ENCODE measurements around the gene NOP58. TPM values are rescaled to one million over a fixed set of nuclear protein-coding genes. Genes with fewer than 3 reads are reported as not detected.
"Not testable (repeated sequence)": the region's sequence is repeated elsewhere in the genome, so short reads cannot be mapped to it uniquely, and the experiment has no call there.

NOP58 gene
- total and polyA plus RNA-seq, 2 donors from 2014 or later: 38.6 to 57.1 TPM

GRCh38 chr2:202270487-202270886, 4.9 kb downstream of the NOP58 start:
- H3K4me1 ChIP-seq (ENCODE audit: control insufficient read depth in 2 of 3, insufficient read depth in 2 of 3, low read depth in 1 of 3, low read length in 3 of 3): peaks cover 0 to 11% (median 2%) of the 10 kb centered on the region in 3 donors
- no peak for FAIRE-seq
- H3K4me3 ChIP-seq (ENCODE audit: low read length in 3 of 3): no peak overlapping the region
- no peaks in the 10 kb centered on the region for H3K9me3 ChIP-seq (ENCODE audit: control insufficient read depth in 2 of 3, insufficient read depth in 1 of 3, low read length in 3 of 3)
- H3K9ac ChIP-seq (ENCODE audit: low read length in 3 of 3): no peak overlapping the region
- intact Hi-C loops (cut with DNase I): no loop called here
- DNase-seq: no peak
- no peak for TF ChIP-seq CTCF (IDR thresholded peaks at IDR 0.05; ENCODE audit: borderline replicate concordance, extremely low read depth, insufficient read depth)
- no peaks in the 10 kb centered on the region for H3K36me3 ChIP-seq (ENCODE audit: control insufficient read depth in 2 of 3, insufficient read depth in 3 of 3, low read length in 3 of 3)
- no peak overlapping the region for H3K27ac ChIP-seq (ENCODE audit: low read depth in 2 of 2, low read length in 2 of 2)
- H3K27me3 ChIP-seq (ENCODE audit: control insufficient read depth, insufficient read depth, low read length): no peaks in the 10 kb centered on the region

DNA sequence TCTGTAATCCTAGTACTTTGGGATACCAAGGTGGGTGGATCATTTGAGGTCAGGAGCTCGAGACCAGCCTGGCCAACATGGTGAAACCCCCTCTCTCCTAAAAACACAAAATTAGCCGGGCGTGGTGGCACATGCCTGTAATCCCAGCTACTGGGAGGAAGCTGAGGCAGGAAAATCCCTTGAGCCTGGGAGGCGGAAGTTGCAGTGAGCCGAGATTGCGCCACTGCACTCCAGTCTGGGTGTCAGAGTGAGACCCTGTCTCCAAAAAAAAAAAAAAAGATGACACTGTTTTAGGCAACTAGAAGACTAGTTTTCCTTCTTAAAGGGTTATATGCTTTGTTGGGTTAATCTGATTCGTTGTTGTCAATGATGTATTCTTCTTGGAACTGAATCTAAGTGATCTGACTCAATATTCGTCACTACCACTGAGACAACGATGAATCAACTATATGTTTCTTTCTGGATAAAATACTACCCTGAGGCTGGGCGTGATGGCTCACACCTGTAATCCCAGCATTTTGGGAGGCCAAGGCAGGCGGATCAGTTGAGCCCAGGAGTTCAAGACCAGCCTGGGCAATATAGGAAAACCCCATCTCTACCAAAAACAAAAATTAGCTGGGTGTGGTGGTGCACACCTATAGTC, 10.6 kb downstream of the NOP58 start:
- H3K36me3 ChIP-seq (ENCODE audit: control insufficient read depth in 2 of 3, insufficient read depth in 3 of 3, low read length in 3 of 3): peaks cover 2 to 17% (median 2%) of the 10 kb centered on the region in 3 donors
- intact Hi-C loops (cut with DNase I); FAIRE-seq: not testable (repeated sequence)

GRCh38 chr2:202278036-202278760, 12.6 kb downstream of the NOP58 start:
- Histone ChIP-seq H3K9me3 (ENCODE audit: control insufficient read depth in 2 of 3, insufficient read depth in 1 of 3, low read length in 3 of 3) (no peaks in the 10 kb centered on the region), H3K36me3 (ENCODE audit: control insufficient read depth in 2 of 3, insufficient read depth in 3 of 3, low read length in 3 of 3) (peaks cover 4 to 20% (median 5%) of the 10 kb centered on the region in 3 donors), H3K4me1 (ENCODE audit: control insufficient read depth in 2 of 3, insufficient read depth in 2 of 3, low read depth in 1 of 3, low read length in 3 of 3) (no peaks in the 10 kb centered on the region), H3K4me3 (ENCODE audit: low read length in 3 of 3) (no peak overlapping the region), H3K9ac (ENCODE audit: low read length in 3 of 3) (no peak overlapping the region), H3K27ac (ENCODE audit: low read depth in 2 of 2, low read length in 2 of 2) (no peak overlapping the region), H3K27me3 (ENCODE audit: control insufficient read depth, insufficient read depth, low read length) (no peaks in the 10 kb centered on the region)
- intact Hi-C loops (cut with DNase I): no loop called here
- DNase-seq (no peak), FAIRE-seq (no peak)
- TF ChIP-seq CTCF (IDR thresholded peaks at IDR 0.05; ENCODE audit: borderline replicate concordance, extremely low read depth, insufficient read depth): no peak

More for the DNA sequence above, 10.6 kb downstream of the NOP58 start:
- not testable (repeated sequence) for H3K9me3 ChIP-seq (ENCODE audit: control insufficient read depth in 2 of 3, insufficient read depth in 1 of 3, low read length in 3 of 3); H3K27ac ChIP-seq (ENCODE audit: low read depth in 2 of 2, low read length in 2 of 2); DNase-seq; H3K9ac ChIP-seq (ENCODE audit: low read length in 3 of 3); H3K4me1 ChIP-seq (ENCODE audit: control insufficient read depth in 2 of 3, insufficient read depth in 2 of 3, low read depth in 1 of 3, low read length in 3 of 3); H3K4me3 ChIP-seq (ENCODE audit: low read length in 3 of 3); H3K27me3 ChIP-seq (ENCODE audit: control insufficient read depth, insufficient read depth, low read length)

DNA sequence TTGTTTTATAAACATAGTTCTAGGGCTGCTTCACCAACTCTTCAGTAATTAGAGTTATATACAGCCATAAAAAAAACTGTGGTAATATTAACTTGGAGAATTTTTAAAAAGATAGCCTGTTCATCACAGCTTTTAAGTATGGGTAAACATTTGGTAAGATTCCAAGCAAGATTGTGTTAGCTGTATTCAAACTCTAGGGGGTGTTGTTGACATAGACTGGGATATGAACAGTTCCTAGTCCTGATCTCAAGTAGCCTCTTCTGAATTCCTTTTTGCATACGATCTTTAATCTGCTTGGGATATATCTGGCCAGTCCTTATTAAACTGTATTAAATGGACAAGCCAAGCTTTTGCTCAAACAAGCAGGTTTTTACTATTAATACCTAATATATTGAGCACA, 13.4 kb downstream of the NOP58 start:
- H3K27ac ChIP-seq (ENCODE audit: low read depth in 2 of 2, low read length in 2 of 2): no peak overlapping the region
- DNase-seq (peak in 2 of 5 donors; percentile 27 to 65), FAIRE-seq (no peak)
- no peaks in the 10 kb centered on the region for H3K4me1 ChIP-seq (ENCODE audit: control insufficient read depth in 2 of 3, insufficient read depth in 2 of 3, low read depth in 1 of 3, low read length in 3 of 3)
- TF ChIP-seq CTCF (IDR thresholded peaks at IDR 0.05; ENCODE audit: borderline replicate concordance, extremely low read depth, insufficient read depth): peak; percentile 31
- H3K9me3 ChIP-seq (ENCODE audit: control insufficient read depth in 2 of 3, insufficient read depth in 1 of 3, low read length in 3 of 3): no peaks in the 10 kb centered on the region
- H3K9ac ChIP-seq (ENCODE audit: low read length in 3 of 3): no peak overlapping the region
- H3K27me3 ChIP-seq (ENCODE audit: control insufficient read depth, insufficient read depth, low read length): no peaks in the 10 kb centered on the region
- intact Hi-C loops (cut with DNase I): no loop called here
- peaks cover 4 to 20% (median 5%) of the 10 kb centered on the region in 3 donors for H3K36me3 ChIP-seq (ENCODE audit: control insufficient read depth in 2 of 3, insufficient read depth in 3 of 3, low read length in 3 of 3)
- no peak overlapping the region for H3K4me3 ChIP-seq (ENCODE audit: low read length in 3 of 3)
